Right lobe of liver (tissue), 6 donors: Measurements from ENCODE around the gene WBP1L. TPM values are rescaled to one million over a fixed set of nuclear protein-coding genes. Genes with fewer than 3 reads are reported as not detected.

ENCODE experiments used
- ATAC-seq, 4 donors: fragments of 200-7000 bp; cut with Tn5 transposase; one replicate each; pipeline ENCODE4 v1.9.1; 2020; ENCODE audit warnings: mild to moderate bottlenecking in 4 of 4, moderate library complexity in 4 of 4
- DNase-seq, 3 donors: peaks; one replicate each; pipeline ENCODE4 v3.0.0-alpha.2; 2020
- H3K27ac ChIP-seq, 3 donors: fragments of 200-600 bp; one replicate each; pipeline ENCODE4 v1.8.0; 2022
- H3K27me3 ChIP-seq, 2 donors: fragments of 200-600 bp; one replicate each; pipeline ENCODE4 v1.8.0; 2022
- H3K36me3 ChIP-seq, 4 donors: fragments of 200-600 bp; sonication (generic) in 1 of 4; one replicate each; pipeline versions ENCODE4 v1.5.1 to v1.8.0; 2017 to 2022; ENCODE audit warnings: control low read depth in 1 of 4
- H3K4me1 ChIP-seq, 4 donors: fragments of 200-600 bp; sonication (generic) in 1 of 4; one replicate each; pipeline versions ENCODE4 v1.5.1 to v1.8.0; 2017 to 2022; ENCODE audit warnings: control low read depth in 1 of 4
- H3K4me3 ChIP-seq, 3 donors: fragments of 200-600 bp; one replicate each; pipeline ENCODE4 v1.8.0; 2022
- H3K9me3 ChIP-seq, 4 donors: fragments of 200-600 bp; sonication (generic) in 1 of 4; one replicate each; pipeline versions ENCODE4 v1.5.1 to v1.8.0; 2017 to 2022; ENCODE audit warnings: control low read depth in 1 of 4
- POLR2A ChIP-seq: fragments of 450-650 bp; IDR thresholded peaks from one replicate; pipeline ENCODE4 v1.6.1; 2017; ENCODE audit warnings: antibody characterized with exemption, mild to moderate bottlenecking
- WGBS: methylation state at CpG from one replicate; pipeline ENCODE4 v1.1.6; 2018; ENCODE audit warnings: low coverage, low lambda C conversion rate; ENCODE audit not compliant: insufficient coverage; ENCODE audit errors: missing lambda C conversion rate; 5-methylcytosine and 5-hydroxymethylcytosine counted together
- intact Hi-C, 2 donors: fragments of 100-400 bp; cut with DNase I; formaldehyde crosslinking; loops; one replicate each; pipeline versions ENCODE4 v1.11.2 to v1.14.1; 2022
- total RNA-seq, 6 experiments: library from RNA; depleted of rRNA in 2 of 6; stranded (reverse); fragments of >200 nt in 2 of 6; fragmentation: NEBNext Ultra II Directional in 3 of 6; extraction: Animal tissue kit (Norgen Biotek cat#: 25700) in 3 of 6; gene quantifications; one replicate each; pipeline versions ENCODE4 v1.1.0 to v1.2.4, GENCODE V29; 2016 to 2023
- TF ChIP-seq, protein P1 (sequence below), 4 donors: fragments of 200-600 bp in 3 of 4; fragments of 450-650 bp in 1 of 4; IDR thresholded peaks; one replicate each; pipeline versions ENCODE4 v1.5.1 to v1.8.0; 2016 to 2022; ENCODE audit warnings: antibody characterized with exemption in 4 of 4, mild to moderate bottlenecking in 2 of 4
- donor health status: DM: no; HTN: yes; CAD: no.
- donor health status: DM: no; HTN: no; CAD: no.
- donor health status: DM: no; HTN: no; CAD: no.
- donor health status: DM: no; HTN: yes; CAD: no.
- donor health status: DM: no; HTN: yes; CAD: no.

Gene WBP1L
- total RNA-seq, 6 experiments from 2014 or later, result 24.1 to 58.4 (median 32.8) TPM

DNA sequence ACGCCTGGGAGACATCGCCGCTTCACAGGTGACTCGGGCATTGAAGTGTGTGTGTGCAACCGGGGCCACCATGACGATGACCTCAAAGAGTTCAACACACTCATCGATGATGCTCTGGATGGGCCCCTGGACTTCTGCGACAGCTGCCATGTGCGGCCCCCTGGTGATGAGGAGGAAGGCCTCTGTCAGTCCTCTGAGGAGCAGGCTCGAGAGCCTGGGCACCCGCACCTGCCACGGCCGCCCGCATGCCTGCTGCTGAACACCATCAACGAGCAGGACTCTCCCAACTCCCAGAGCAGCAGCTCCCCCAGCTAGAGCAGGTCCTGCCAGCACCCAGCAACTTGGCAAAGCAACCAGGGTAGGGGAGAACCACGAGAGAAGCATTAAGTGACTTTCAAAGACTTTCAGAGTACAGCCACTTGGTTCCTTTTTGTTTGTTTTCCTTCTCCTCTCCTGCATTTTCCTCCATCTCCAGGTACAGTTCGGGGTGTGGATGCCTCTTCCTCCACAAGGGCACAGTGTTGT lies 69.3 kb downstream of the WBP1L start:
- peak overlapping the region; percentile 64 to 87 (median 81) for H3K27ac ChIP-seq
- ATAC-seq, result no peak
- H3K4me1 ChIP-seq, result peaks cover 0 to 36% (median 19%) of the 10 kb centered on the region in 4 donors
- intact Hi-C loops, result no loop called here
- no peak overlapping the region for H3K4me3 ChIP-seq
- TF ChIP-seq, protein P1, sequence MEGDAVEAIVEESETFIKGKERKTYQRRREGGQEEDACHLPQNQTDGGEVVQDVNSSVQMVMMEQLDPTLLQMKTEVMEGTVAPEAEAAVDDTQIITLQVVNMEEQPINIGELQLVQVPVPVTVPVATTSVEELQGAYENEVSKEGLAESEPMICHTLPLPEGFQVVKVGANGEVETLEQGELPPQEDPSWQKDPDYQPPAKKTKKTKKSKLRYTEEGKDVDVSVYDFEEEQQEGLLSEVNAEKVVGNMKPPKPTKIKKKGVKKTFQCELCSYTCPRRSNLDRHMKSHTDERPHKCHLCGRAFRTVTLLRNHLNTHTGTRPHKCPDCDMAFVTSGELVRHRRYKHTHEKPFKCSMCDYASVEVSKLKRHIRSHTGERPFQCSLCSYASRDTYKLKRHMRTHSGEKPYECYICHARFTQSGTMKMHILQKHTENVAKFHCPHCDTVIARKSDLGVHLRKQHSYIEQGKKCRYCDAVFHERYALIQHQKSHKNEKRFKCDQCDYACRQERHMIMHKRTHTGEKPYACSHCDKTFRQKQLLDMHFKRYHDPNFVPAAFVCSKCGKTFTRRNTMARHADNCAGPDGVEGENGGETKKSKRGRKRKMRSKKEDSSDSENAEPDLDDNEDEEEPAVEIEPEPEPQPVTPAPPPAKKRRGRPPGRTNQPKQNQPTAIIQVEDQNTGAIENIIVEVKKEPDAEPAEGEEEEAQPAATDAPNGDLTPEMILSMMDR (IDR thresholded peaks at IDR 0.05), result no peak
- TF ChIP-seq POLR2A, result no peak
- 69% methylated on average over 2 of the region's 17 CpGs for WGBS
- H3K9me3 ChIP-seq, result no peaks in the 10 kb centered on the region
- H3K27me3 ChIP-seq, result no peaks in the 10 kb centered on the region
- DNase-seq, result no peak
- H3K36me3 ChIP-seq, result peaks cover 0 to 30% (median 4%) of the 10 kb centered on the region in 4 donors

DNA sequence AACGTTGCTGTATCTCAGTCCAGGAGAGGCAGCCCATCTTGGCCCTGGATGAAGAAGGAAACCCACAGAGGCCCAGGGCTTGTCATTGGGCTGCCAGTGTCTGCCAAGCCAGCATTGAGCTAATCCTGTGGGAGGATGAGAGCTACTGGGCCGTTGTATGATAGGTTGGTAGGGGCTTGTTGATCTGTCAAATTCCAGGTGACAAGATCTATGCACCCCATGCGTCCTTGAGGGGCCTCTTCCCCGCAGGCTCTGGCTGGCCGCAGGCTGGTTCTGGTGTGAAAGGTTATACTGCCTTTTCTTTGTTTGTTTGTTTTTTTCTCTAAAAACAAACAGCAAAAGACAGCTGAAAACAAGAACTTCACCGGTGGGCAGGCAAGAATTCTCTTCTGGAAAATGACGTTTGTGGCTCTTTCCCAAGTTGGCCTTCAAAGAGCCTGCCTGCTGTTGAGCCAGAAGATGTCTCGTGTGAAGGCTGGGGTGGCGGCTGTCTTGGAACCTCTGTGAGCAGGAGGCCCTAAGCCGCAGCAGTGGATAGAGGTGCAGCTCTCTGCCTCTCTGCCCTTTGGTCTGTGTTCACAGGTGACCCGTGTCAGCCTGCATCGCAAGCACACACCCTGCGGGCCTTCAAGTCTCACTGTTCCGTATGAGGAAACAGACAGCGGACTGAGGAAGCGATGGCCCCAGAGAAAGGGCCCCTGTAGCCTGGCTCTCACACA lies 70.1 kb downstream of the WBP1L start:
- Histone ChIP-seq H3K9me3 (no peaks in the 10 kb centered on the region), H3K4me1 (peaks cover 0 to 36% (median 19%) of the 10 kb centered on the region in 4 donors), H3K36me3 (peaks cover 0 to 30% (median 4%) of the 10 kb centered on the region in 4 donors), H3K4me3 (no peak overlapping the region), H3K27me3 (no peaks in the 10 kb centered on the region), H3K27ac (peak overlapping the region; percentile 64 to 87 (median 81))
- peak; percentile 73 to 83 (median 78) for ATAC-seq
- peak; percentile 69 to 84 (median 70) for DNase-seq
- WGBS, result 27% methylated on average over 7 of the region's 16 CpGs
- TF ChIP-seq POLR2A, result no peak
- TF ChIP-seq, protein P1 (IDR thresholded peaks at IDR 0.05), result no peak
- intact Hi-C loops, result no loop called here

DNA sequence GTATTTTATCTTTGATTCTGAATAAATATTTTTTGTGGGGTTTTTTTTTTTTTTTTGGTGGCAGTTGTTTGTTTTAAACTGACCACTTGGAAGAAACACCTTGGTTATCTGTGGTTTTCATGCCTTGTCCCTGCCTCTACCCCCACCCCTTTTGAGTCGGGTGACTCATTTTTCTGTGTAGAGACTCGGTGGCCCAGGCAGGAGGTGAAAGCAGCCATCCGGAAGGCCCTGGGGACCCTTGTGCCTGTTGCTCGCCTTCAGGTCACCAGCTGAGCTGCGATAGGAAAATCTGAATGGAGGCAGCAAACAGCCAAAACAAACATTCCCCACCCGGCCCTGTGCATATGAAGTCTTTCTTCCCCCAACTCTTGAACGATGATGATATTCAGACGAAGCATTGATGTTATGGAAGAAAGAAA lies 70.7 kb downstream of the WBP1L start:
- TF ChIP-seq POLR2A, result no peak
- TF ChIP-seq, protein P1 (IDR thresholded peaks at IDR 0.05), result no peak
- intact Hi-C loops, result no loop called here
- H3K4me1 ChIP-seq, result peaks cover 0 to 36% (median 19%) of the 10 kb centered on the region in 4 donors
- H3K27ac ChIP-seq, result peak overlapping the region; percentile 81 to 87 (median 82)
- no peak for DNase-seq
- 43% methylated on average over 8 of the region's 8 CpGs for WGBS
- peaks cover 0 to 30% (median 4%) of the 10 kb centered on the region in 4 donors for H3K36me3 ChIP-seq
- ATAC-seq, result peak; percentile 4 to 14 (median 6)
- H3K27me3 ChIP-seq, result no peaks in the 10 kb centered on the region
- H3K4me3 ChIP-seq, result no peak overlapping the region
- no peaks in the 10 kb centered on the region for H3K9me3 ChIP-seq

DNA sequence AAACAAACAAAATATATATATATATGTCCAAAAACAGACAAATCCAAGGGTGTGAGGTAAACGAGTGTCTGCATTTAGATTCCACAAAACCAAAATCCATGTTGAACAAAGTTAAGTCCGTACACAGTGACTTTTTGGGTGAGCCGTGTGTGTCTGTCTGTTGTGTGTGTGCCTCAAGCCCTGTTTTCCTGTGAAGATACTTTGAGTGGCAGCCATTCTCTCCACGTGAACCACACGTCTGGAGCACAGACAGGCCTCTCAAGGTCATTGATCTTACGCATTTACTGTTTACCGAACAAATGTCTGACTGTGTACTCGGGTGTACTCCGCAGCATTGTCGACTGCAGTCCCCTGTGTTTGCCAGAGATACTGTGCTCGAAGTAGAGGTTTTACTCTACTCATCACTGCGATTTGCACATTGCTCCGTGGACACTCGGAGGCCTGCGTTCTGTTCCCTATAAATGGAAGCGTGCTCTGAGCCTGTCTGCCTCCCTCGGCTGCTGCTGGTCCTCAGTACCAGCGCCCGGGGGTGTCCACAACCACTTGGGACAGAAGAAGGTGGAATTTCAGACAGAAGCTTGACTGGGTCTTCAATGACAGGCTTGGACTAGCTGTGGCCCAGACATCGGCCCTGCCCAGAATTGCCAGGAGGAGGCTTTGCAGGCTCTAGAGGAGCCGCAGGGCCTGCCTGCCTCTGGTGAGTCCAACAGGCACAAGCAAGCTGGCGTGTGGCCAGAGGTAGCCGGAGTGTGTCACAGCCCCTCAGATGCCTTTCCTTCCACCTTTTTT lies 71.3 kb downstream of the WBP1L start:
- DNase-seq, result peak; percentile 68 to 81 (median 80)
- Histone ChIP-seq H3K27ac (peak overlapping the region; percentile 81 to 87 (median 82)), H3K9me3 (no peaks in the 10 kb centered on the region), H3K36me3 (peaks cover 0 to 27% (median 4%) of the 10 kb centered on the region in 4 donors), H3K27me3 (no peaks in the 10 kb centered on the region), H3K4me3 (no peak overlapping the region), H3K4me1 (peaks cover 0 to 36% (median 19%) of the 10 kb centered on the region in 4 donors)
- ATAC-seq, result peak; percentile 49 to 80 (median 66)
- intact Hi-C loops, result no loop called here
- TF ChIP-seq POLR2A, result no peak
- TF ChIP-seq, protein P1 (IDR thresholded peaks at IDR 0.05), result no peak
- WGBS, result 50% methylated on average over 10 of the region's 23 CpGs
